Measurements from ENCODE around the gene USP26.
A peak's percentile ranks its signal among the peaks of the same experiment; 100 is the strongest.

Gene USP26

GRCh38 chrX:133005616-133006015 lies 91.3 kb downstream of the USP26 start:
- no peaks in the 10 kb centered on the region for H3K36me3 ChIP-seq (ENCODE audit: control insufficient read depth in 1 of 2, insufficient read depth in 2 of 2, low read depth in 1 of 2, low read length in 2 of 2)
- H3K4me2 ChIP-seq (ENCODE audit: low read length, poor library complexity, severe bottlenecking): no peak overlapping the region
- WGBS: no CpG with 5 or more reads among the region's 1 CpG
- H2BK15ac ChIP-seq (ENCODE audit: low read depth, poor library complexity, severe bottlenecking): no peak overlapping the region
- H3K27ac ChIP-seq (ENCODE audit: low read length, poor library complexity, severe bottlenecking): no peak overlapping the region
- no peak overlapping the region for H3K4me3 ChIP-seq (ENCODE audit: insufficient read depth in 1 of 2, low read depth in 1 of 2, low read length in 2 of 2)
- no peak overlapping the region for H2BK12ac ChIP-seq (ENCODE audit: low read length in 2 of 2)
- DNase-seq: no peak
- no peak overlapping the region for H4K91ac ChIP-seq (ENCODE audit: low read length)
- no peaks in the 10 kb centered on the region for H3K79me1 ChIP-seq (replicated peaks; ENCODE audit: low read length, poor library complexity, severe bottlenecking)
- no peak overlapping the region for H2BK5ac ChIP-seq (ENCODE audit: low read depth, low read length, poor library complexity, severe bottlenecking)
- no peak overlapping the region for H3K14ac ChIP-seq (ENCODE audit: low read length in 2 of 2)
- H2AFZ ChIP-seq (ENCODE audit: low read depth, low read length): no peak overlapping the region
- H2BK120ac ChIP-seq (ENCODE audit: low read depth, low read length): no peak overlapping the region
- H3K9ac ChIP-seq (ENCODE audit: low read length): no peak overlapping the region
- no peak overlapping the region for H2AK5ac ChIP-seq (ENCODE audit: low read length, severe bottlenecking)
- no peak overlapping the region for H4K8ac ChIP-seq (ENCODE audit: low read length)
- no peaks in the 10 kb centered on the region for H3K4me1 ChIP-seq (ENCODE audit: control insufficient read depth, insufficient read depth, low read depth, low read length)
- peaks cover 4% of the 10 kb centered on the region for H3K9me3 ChIP-seq (ENCODE audit: control insufficient read depth, low read length)
- no peak overlapping the region for H3K4ac ChIP-seq (ENCODE audit: low read depth in 1 of 2, low read length in 2 of 2)
- no peak overlapping the region for H3K18ac ChIP-seq (ENCODE audit: low read depth in 1 of 2, low read length in 2 of 2)
- H3K23ac ChIP-seq (ENCODE audit: low read length in 2 of 2): no peak overlapping the region
- H3K27me3 ChIP-seq (ENCODE audit: control insufficient read depth in 1 of 2, insufficient read depth in 1 of 2, low read length in 2 of 2): peaks cover 0 to 10% of the 10 kb centered on the region in 2 experiments

DNA sequence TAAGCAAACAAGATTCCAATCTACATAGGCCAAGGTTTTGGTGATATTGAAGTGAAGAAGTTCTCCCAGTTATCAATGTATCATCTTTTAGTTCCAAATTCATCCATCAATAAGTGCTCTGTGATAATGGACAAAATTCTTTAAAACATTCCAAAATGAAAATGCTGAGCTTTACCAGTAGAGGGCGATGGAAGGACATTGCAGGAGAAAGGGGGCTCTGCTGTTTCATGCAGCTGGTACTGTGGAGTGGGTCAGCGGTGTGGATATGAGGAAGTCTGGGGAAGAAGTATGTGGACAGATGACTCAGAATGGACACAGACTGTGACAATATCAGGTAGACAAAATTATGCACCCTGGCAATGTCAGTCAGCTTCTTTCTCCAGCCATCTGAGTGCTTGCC lies 91.9 kb downstream of the USP26 start:
- no peak overlapping the region for H3K4me3 ChIP-seq (ENCODE audit: insufficient read depth in 1 of 2, low read depth in 1 of 2, low read length in 2 of 2)
- H2BK120ac ChIP-seq (ENCODE audit: low read depth, low read length): no peak overlapping the region
- H3K9ac ChIP-seq (ENCODE audit: low read length): no peak overlapping the region
- H3K18ac ChIP-seq (ENCODE audit: low read depth in 1 of 2, low read length in 2 of 2): no peak overlapping the region
- no peak overlapping the region for H3K4ac ChIP-seq (ENCODE audit: low read depth in 1 of 2, low read length in 2 of 2)
- no peak overlapping the region for H4K8ac ChIP-seq (ENCODE audit: low read length)
- H3K23ac ChIP-seq (ENCODE audit: low read length in 2 of 2): no peak overlapping the region
- H3K4me2 ChIP-seq (ENCODE audit: low read length, poor library complexity, severe bottlenecking): no peak overlapping the region
- H3K9me3 ChIP-seq (ENCODE audit: control insufficient read depth, low read length): peaks cover 4% of the 10 kb centered on the region
- no peak overlapping the region for H2BK5ac ChIP-seq (ENCODE audit: low read depth, low read length, poor library complexity, severe bottlenecking)
- no peak overlapping the region for H4K91ac ChIP-seq (ENCODE audit: low read length)
- no peaks in the 10 kb centered on the region for H3K4me1 ChIP-seq (ENCODE audit: control insufficient read depth, insufficient read depth, low read depth, low read length)
- no peak overlapping the region for H3K27ac ChIP-seq (ENCODE audit: low read length, poor library complexity, severe bottlenecking)
- no peak overlapping the region for H2AFZ ChIP-seq (ENCODE audit: low read depth, low read length)
- no peaks in the 10 kb centered on the region for H3K79me1 ChIP-seq (replicated peaks; ENCODE audit: low read length, poor library complexity, severe bottlenecking)
- no peak overlapping the region for H2AK5ac ChIP-seq (ENCODE audit: low read length, severe bottlenecking)
- 21% methylated on average over 2 of the region's 2 CpGs for WGBS
- DNase-seq: peak; percentile 8
- no peaks in the 10 kb centered on the region for H3K36me3 ChIP-seq (ENCODE audit: control insufficient read depth in 1 of 2, insufficient read depth in 2 of 2, low read depth in 1 of 2, low read length in 2 of 2)
- no peak overlapping the region for H2BK12ac ChIP-seq (ENCODE audit: low read length in 2 of 2)
- H3K14ac ChIP-seq (ENCODE audit: low read length in 2 of 2): no peak overlapping the region
- peaks cover 0 to 14% of the 10 kb centered on the region in 2 experiments for H3K27me3 ChIP-seq (ENCODE audit: control insufficient read depth in 1 of 2, insufficient read depth in 1 of 2, low read length in 2 of 2)
- H2BK15ac ChIP-seq (ENCODE audit: low read depth, poor library complexity, severe bottlenecking): no peak overlapping the region

DNA sequence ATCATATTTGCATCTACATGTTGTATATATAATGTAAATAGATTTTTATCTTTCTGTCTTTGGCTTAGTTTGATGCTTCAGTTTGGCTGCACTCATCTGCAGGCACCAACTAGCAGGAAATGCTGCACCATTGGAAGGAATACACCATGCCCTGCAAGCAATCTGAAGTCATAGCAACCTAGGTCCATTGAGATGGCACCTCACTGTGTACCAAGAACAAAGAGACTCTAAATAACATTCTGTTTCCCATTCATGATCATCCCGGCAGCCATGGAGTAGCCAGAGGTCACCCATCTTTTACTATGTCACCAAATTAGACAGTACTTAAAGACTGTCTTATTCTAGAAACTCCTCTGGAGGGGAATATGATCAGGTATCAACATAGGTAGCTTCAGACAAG lies 97.7 kb downstream of the USP26 start:
- DNase-seq: no peak

DNA sequence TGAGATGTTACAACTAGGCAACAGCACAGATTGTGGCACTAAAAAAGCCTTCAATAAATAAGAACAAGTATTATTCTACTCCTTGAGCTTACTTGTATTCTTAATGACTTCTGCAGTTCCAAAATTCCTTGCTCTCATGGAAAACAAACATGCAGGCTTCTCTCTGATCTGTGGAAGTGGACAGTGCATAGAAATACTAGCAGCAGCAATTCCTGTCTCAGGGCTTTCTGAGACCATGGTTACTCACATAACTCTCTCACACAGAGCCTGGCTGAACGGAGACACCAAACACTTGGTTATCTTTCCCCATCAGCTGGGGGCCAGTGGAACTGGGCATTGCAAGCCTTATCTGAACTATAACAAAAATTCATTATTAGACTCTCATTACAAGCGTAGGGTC lies 106.1 kb downstream of the USP26 start:
- H2BK12ac ChIP-seq (ENCODE audit: low read length in 2 of 2): no peak overlapping the region
- no peaks in the 10 kb centered on the region for H3K36me3 ChIP-seq (ENCODE audit: control insufficient read depth in 1 of 2, insufficient read depth in 2 of 2, low read depth in 1 of 2, low read length in 2 of 2)
- H4K91ac ChIP-seq (ENCODE audit: low read length): no peak overlapping the region
- no peak overlapping the region for H2BK120ac ChIP-seq (ENCODE audit: low read depth, low read length)
- H3K27me3 ChIP-seq (ENCODE audit: control insufficient read depth in 1 of 2, insufficient read depth in 1 of 2, low read length in 2 of 2): peaks cover 0 to 28% of the 10 kb centered on the region in 2 experiments
- H3K79me1 ChIP-seq (replicated peaks; ENCODE audit: low read length, poor library complexity, severe bottlenecking): no peaks in the 10 kb centered on the region
- WGBS: 40% methylated on average over 1 of the region's 2 CpGs
- H2BK5ac ChIP-seq (ENCODE audit: low read depth, low read length, poor library complexity, severe bottlenecking): no peak overlapping the region
- H3K18ac ChIP-seq (ENCODE audit: low read depth in 1 of 2, low read length in 2 of 2): no peak overlapping the region
- no peaks in the 10 kb centered on the region for H3K9me3 ChIP-seq (ENCODE audit: control insufficient read depth, low read length)
- no peak overlapping the region for H4K8ac ChIP-seq (ENCODE audit: low read length)
- H3K4me3 ChIP-seq (ENCODE audit: insufficient read depth in 1 of 2, low read depth in 1 of 2, low read length in 2 of 2): no peak overlapping the region
- no peak overlapping the region for H2BK15ac ChIP-seq (ENCODE audit: low read depth, poor library complexity, severe bottlenecking)
- H3K27ac ChIP-seq (ENCODE audit: low read length, poor library complexity, severe bottlenecking): no peak overlapping the region
- no peak overlapping the region for H2AK5ac ChIP-seq (ENCODE audit: low read length, severe bottlenecking)
- H3K4ac ChIP-seq (ENCODE audit: low read depth in 1 of 2, low read length in 2 of 2): no peak overlapping the region
- H3K14ac ChIP-seq (ENCODE audit: low read length in 2 of 2): no peak overlapping the region
- no peak overlapping the region for H3K4me2 ChIP-seq (ENCODE audit: low read length, poor library complexity, severe bottlenecking)
- no peak overlapping the region for H3K9ac ChIP-seq (ENCODE audit: low read length)
- no peak for DNase-seq
- H2AFZ ChIP-seq (ENCODE audit: low read depth, low read length): no peak overlapping the region
- no peak overlapping the region for H3K23ac ChIP-seq (ENCODE audit: low read length in 2 of 2)
- no peaks in the 10 kb centered on the region for H3K4me1 ChIP-seq (ENCODE audit: control insufficient read depth, insufficient read depth, low read depth, low read length)

More for the DNA sequence above, 97.7 kb downstream of the USP26 start:
- no peaks in the 10 kb centered on the region for H3K4me1 ChIP-seq (ENCODE audit: control insufficient read depth, insufficient read depth, low read depth, low read length)
- H3K9ac ChIP-seq (ENCODE audit: low read length): no peak overlapping the region
- no peak overlapping the region for H2BK12ac ChIP-seq (ENCODE audit: low read length in 2 of 2)
- H3K4me2 ChIP-seq (ENCODE audit: low read length, poor library complexity, severe bottlenecking): no peak overlapping the region
- H3K4me3 ChIP-seq (ENCODE audit: insufficient read depth in 1 of 2, low read depth in 1 of 2, low read length in 2 of 2): no peak overlapping the region
- H2BK120ac ChIP-seq (ENCODE audit: low read depth, low read length): no peak overlapping the region
- H2BK15ac ChIP-seq (ENCODE audit: low read depth, poor library complexity, severe bottlenecking): no peak overlapping the region
- no peaks in the 10 kb centered on the region for H3K79me1 ChIP-seq (replicated peaks; ENCODE audit: low read length, poor library complexity, severe bottlenecking)
- H4K91ac ChIP-seq (ENCODE audit: low read length): no peak overlapping the region
- 100% methylated on average over 1 of the region's 1 CpG for WGBS
- no peak overlapping the region for H3K18ac ChIP-seq (ENCODE audit: low read depth in 1 of 2, low read length in 2 of 2)
- no peaks in the 10 kb centered on the region for H3K9me3 ChIP-seq (ENCODE audit: control insufficient read depth, low read length)
- H2BK5ac ChIP-seq (ENCODE audit: low read depth, low read length, poor library complexity, severe bottlenecking): no peak overlapping the region
- H3K36me3 ChIP-seq (ENCODE audit: control insufficient read depth in 1 of 2, insufficient read depth in 2 of 2, low read depth in 1 of 2, low read length in 2 of 2): no peaks in the 10 kb centered on the region
- peaks cover 0 to 31% of the 10 kb centered on the region in 2 experiments for H3K27me3 ChIP-seq (ENCODE audit: control insufficient read depth in 1 of 2, insufficient read depth in 1 of 2, low read length in 2 of 2)
- no peak overlapping the region for H3K27ac ChIP-seq (ENCODE audit: low read length, poor library complexity, severe bottlenecking)
- H4K8ac ChIP-seq (ENCODE audit: low read length): no peak overlapping the region
- H2AFZ ChIP-seq (ENCODE audit: low read depth, low read length): no peak overlapping the region
- H2AK5ac ChIP-seq (ENCODE audit: low read length, severe bottlenecking): no peak overlapping the region
- no peak overlapping the region for H3K4ac ChIP-seq (ENCODE audit: low read depth in 1 of 2, low read length in 2 of 2)
- no peak overlapping the region for H3K14ac ChIP-seq (ENCODE audit: low read length in 2 of 2)
- no peak overlapping the region for H3K23ac ChIP-seq (ENCODE audit: low read length in 2 of 2)

All from mesenchymal stem cell (in vitro differentiated cells and primary cell).